Endothelial cell of umbilical vein (primary cell): Measurements from ENCODE around the gene DIDO1. TPM values are rescaled to one million over a fixed set of nuclear protein-coding genes. Genes with fewer than 3 reads are reported as not detected.

Experiments used
- BruUV-seq: library from RNA; stranded (reverse); fragments of 400-500 nt; replicated peaks from 2 replicates; lab custom pipeline; 2021; lab: Mats Ljungman, UMichigan
- CTCF ChIA-PET: fragments of 300-600, 350-600 bp; sonication (Branson Sonifier 250); formaldehyde crosslinking; loops from one replicate; lab custom pipeline; 2021; ENCODE audit warnings: antibody characterized with exemption, inconsistent platforms; lab: Charles Lee
- POLR2A ChIA-PET: fragments of 300-600, 350-600 bp; sonication (Branson Sonifier 250); formaldehyde crosslinking; loops from one replicate; lab custom pipeline; 2021; ENCODE audit warnings: antibody characterized with exemption, inconsistent platforms; lab: Charles Lee
- DNase-seq: peaks from one replicate; pipeline ENCODE4 v3.0.0-alpha.2; 2011; ENCODE audit warnings: low read depth, low spot score
- FAIRE-seq: peaks from 2 replicates; lab custom pipeline; 2011; peaks lifted over from hg19 to GRCh38; lab: Jason Lieb, UNC
- H2AFZ ChIP-seq: 2 replicates; pipeline ENCODE4 v1.6.0; 2012; ENCODE audit warnings: low read depth, low read length, control low read depth, inconsistent platforms
- H3K27ac ChIP-seq: 2 replicates; pipeline ENCODE4 v1.5.1; 2011; ENCODE audit warnings: low read depth, mild to moderate bottlenecking, control low read depth, low read length, moderate library complexity; ENCODE audit not compliant: insufficient read depth
- H3K27me3 ChIP-seq, 2 experiments: 2 replicates each; pipeline versions ENCODE4 v1.6.0 to v1.6.1; 2011; ENCODE audit warnings: low read length in 2 of 2, mixed read lengths in 1 of 2; ENCODE audit not compliant: control insufficient read depth in 2 of 2, insufficient read depth in 2 of 2
- H3K36me3 ChIP-seq, 2 experiments: 2 replicates in 1 of 2; 3 replicates in 1 of 2; pipeline ENCODE4 v1.5.1; 2011; ENCODE audit warnings: low read length in 2 of 2, mild to moderate bottlenecking in 1 of 2, moderate library complexity in 1 of 2; ENCODE audit not compliant: control insufficient read depth in 2 of 2, insufficient read depth in 2 of 2; ENCODE audit errors: extremely low read depth in 1 of 2
- H3K4me1 ChIP-seq: 3 replicates; pipeline ENCODE4 v1.5.1; 2011; ENCODE audit warnings: mild to moderate bottlenecking, low read length; ENCODE audit not compliant: control insufficient read depth, insufficient read depth; ENCODE audit errors: extremely low read depth
- H3K4me2 ChIP-seq: 2 replicates; pipeline ENCODE4 v1.6.1; 2011; ENCODE audit warnings: low read length, control low read depth, mixed read lengths; ENCODE audit not compliant: insufficient read depth
- H3K4me3 ChIP-seq, 3 experiments: fragments of 200-600 bp in 1 of 3; sonication (generic), shearing (Covaris generic) in 1 of 3; replicated peaks in 1 of 3; 2 replicates each; pipeline ENCODE4 v1.5.1; 2011 to 2016; ENCODE audit warnings: control low read depth in 3 of 3, low read length in 3 of 3, mild to moderate bottlenecking in 2 of 3, inconsistent platforms in 1 of 3, low read depth in 1 of 3, moderate library complexity in 1 of 3; ENCODE audit not compliant: insufficient read depth in 1 of 3
- H3K79me2 ChIP-seq: 2 replicates; pipeline ENCODE4 v1.6.0; 2012; ENCODE audit warnings: low read length, inconsistent platforms; ENCODE audit not compliant: control insufficient read depth, insufficient read depth
- H3K9ac ChIP-seq: replicated peaks from 2 replicates; pipeline ENCODE3; 2011; ENCODE audit warnings: low read length, control low read depth; ENCODE audit not compliant: insufficient read depth; ENCODE audit errors: extremely low read depth
- H3K9me1 ChIP-seq: replicated peaks from 3 replicates; pipeline ENCODE4 v1.6.0; 2011; ENCODE audit warnings: mild to moderate bottlenecking, low read length; ENCODE audit not compliant: control insufficient read depth, insufficient read depth; ENCODE audit errors: extremely low read depth
- H3K9me3 ChIP-seq: replicated peaks from 2 replicates; pipeline ENCODE4 v1.5.1; 2012; ENCODE audit warnings: low read length, inconsistent platforms; ENCODE audit not compliant: control insufficient read depth, insufficient read depth
- H4K20me1 ChIP-seq: replicated peaks from 2 replicates; pipeline ENCODE3; 2011; ENCODE audit warnings: mild to moderate bottlenecking, low read length; ENCODE audit not compliant: control insufficient read depth, insufficient read depth; ENCODE audit errors: extremely low read depth
- CTCF ChIP-seq, 2 donors: IDR thresholded peaks; 1 replicate in 1 of 2; 2 replicates in 1 of 2; pipeline ENCODE4 v1.5.1; 2011; ENCODE audit warnings: low read length in 2 of 2, mild to moderate bottlenecking in 2 of 2, moderate library complexity in 2 of 2, control low read depth in 1 of 2, inconsistent platforms in 1 of 2, low read depth in 1 of 2; ENCODE audit not compliant: insufficient read depth in 1 of 2; ENCODE audit errors: extremely low read depth in 1 of 2
- EZH2 ChIP-seq: IDR thresholded peaks from 2 replicates; pipeline ENCODE4 v1.6.1; 2012; ENCODE audit warnings: borderline replicate concordance, low read depth, mild to moderate bottlenecking, moderate library complexity, low read length, inconsistent platforms; ENCODE audit not compliant: severe bottlenecking
- FOS ChIP-seq: IDR thresholded peaks from 2 replicates; pipeline ENCODE4 v1.6.1; 2011; ENCODE audit warnings: mild to moderate bottlenecking, low read length, moderate library complexity, borderline replicate concordance; ENCODE audit not compliant: insufficient read depth
- GATA2 ChIP-seq: IDR thresholded peaks from 2 replicates; pipeline ENCODE4 v1.7.0; 2011; ENCODE audit warnings: low read depth, mild to moderate bottlenecking, moderate library complexity, mixed read lengths, low read length; ENCODE audit not compliant: insufficient read length, insufficient read depth
- JUN ChIP-seq: IDR thresholded peaks from 2 replicates; pipeline ENCODE4 v1.6.1; 2011; ENCODE audit warnings: borderline replicate concordance, low read depth; ENCODE audit not compliant: insufficient read length, insufficient read depth
- MAX ChIP-seq: IDR thresholded peaks from 2 replicates; pipeline ENCODE4 v1.6.1; 2011; ENCODE audit not compliant: insufficient read depth, insufficient read length
- MYC ChIP-seq: IDR thresholded peaks from one replicate; pipeline ENCODE4 v1.6.1; 2011; ENCODE audit warnings: mild to moderate bottlenecking, low read depth, low read length
- POLR2A ChIP-seq: IDR thresholded peaks from 2 replicates; pipeline ENCODE4 v1.6.1; 2012; ENCODE audit warnings: low read depth, mild to moderate bottlenecking, control low read depth, low read length
- POLR2AphosphoS5 ChIP-seq: IDR thresholded peaks from 2 replicates; pipeline ENCODE4 v1.6.1; 2012; ENCODE audit warnings: low read depth, mild to moderate bottlenecking, control low read depth, low read length, moderate library complexity; ENCODE audit not compliant: insufficient read depth
- dilution Hi-C: fragments of 300-500 bp; cut with MboI; formaldehyde crosslinking; loops from one replicate; pipeline ENCODE4 v1.15.0; 2019; ENCODE audit warnings: low sequenced_read_pairs; ENCODE audit not compliant: extremely low pct_ligation_motif_present
- intact Hi-C: fragments of 100-400 bp; cut with micrococcal nuclease; formaldehyde crosslinking; loops from one replicate; pipeline ENCODE4 v1.10.0; 2022
- polyA plus RNA-seq, 4 experiments: library from polyadenylated mRNA; depleted of rRNA in 3 of 4; stranded (reverse) in 3 of 4; unstranded in 1 of 4; fragments of >200 nt; gene quantifications; 2 replicates each; pipeline versions ENCODE4 v1.2.1 to v1.2.3, GENCODE V29; 2011 to 2012; ENCODE audit warnings: missing spikeins in 1 of 4
- total RNA-seq: library from RNA; stranded (reverse); gene quantifications from 2 replicates; pipeline ENCODE4 v1.2.3, GENCODE V29; 2021

The DIDO1 gene
- total and polyA plus RNA-seq, 2 donors (not counting 3 experiments of a cell fraction or from before 2014, with no cell fraction given) = 22.1 to 51.2 TPM

GRCh38 chr20:62959998-62960436, 33.7 kb upstream of the DIDO1 start:
- no peaks in the 10 kb centered on the region for H4K20me1 ChIP-seq
- no peak overlapping the region for H2AFZ ChIP-seq
- DNase-seq = no peak
- dilution Hi-C loops = no loop called here
- POLR2A ChIA-PET = no interaction called here
- no peaks in the 10 kb centered on the region for H3K4me1 ChIP-seq
- no peak overlapping the region for H3K9ac ChIP-seq
- H3K9me1 ChIP-seq = no peaks in the 10 kb centered on the region
- H3K27ac ChIP-seq = no peak overlapping the region
- H3K79me2 ChIP-seq = peaks cover 9% of the 10 kb centered on the region
- no peaks in the 10 kb centered on the region for H3K27me3 ChIP-seq
- intact Hi-C loops = no loop called here
- no peak for FAIRE-seq
- CTCF ChIA-PET = no interaction called here
- no peak overlapping the region for H3K4me3 ChIP-seq
- no peaks in the 10 kb centered on the region for H3K9me3 ChIP-seq
- no TSS peak for BruUV-seq
- TF ChIP-seq CTCF (IDR thresholded peaks at IDR 0.05; ENCODE audit: extremely low read depth in 1 of 2, insufficient read depth in 1 of 2, low read depth in 1 of 2, low read length in 2 of 2) (no peak), MAX (no peak), EZH2 (no peak), GATA2 (no peak), POLR2AphosphoS5 (no peak), POLR2A (no peak), JUN (no peak), MYC (no peak), FOS (no peak)
- H3K36me3 ChIP-seq = peaks cover 3% of the 10 kb centered on the region in 2 experiments
- no peak overlapping the region for H3K4me2 ChIP-seq
